Brain microvascular endothelial cell (primary cell): ENCODE results near the gene EXOSC10.

ENCODE experiments used
- DNase-seq: peaks from one replicate; pipeline ENCODE4 v3.0.0-alpha.2; 2020
- H3K27ac ChIP-seq: fragments of 250-450 bp; sonication (Bioruptor Pico); 2 replicates; pipeline ENCODE4 v1.5.1; 2020; ENCODE audit warnings: mild to moderate bottlenecking, moderate library complexity
- H3K27me3 ChIP-seq: fragments of 250-450 bp; sonication (Bioruptor Pico); replicated peaks from 2 replicates; pipeline ENCODE4 v1.5.1; 2020; ENCODE audit warnings: mild to moderate bottlenecking
- H3K36me3 ChIP-seq: fragments of 250-450 bp; sonication (Bioruptor Pico); replicated peaks from 2 replicates; pipeline ENCODE4 v1.5.1; 2020; ENCODE audit warnings: mild to moderate bottlenecking
- H3K4me3 ChIP-seq: 2 replicates; pipeline ENCODE4 v1.5.1; 2011; ENCODE audit warnings: low read depth, mild to moderate bottlenecking, control low read depth, low read length, moderate library complexity
- CTCF ChIP-seq: IDR thresholded peaks from 2 replicates; pipeline ENCODE4 v1.5.1; 2011; ENCODE audit warnings: low read depth, mild to moderate bottlenecking, moderate library complexity, low read length, control low read depth, inconsistent platforms; ENCODE audit errors: missing control alignments
- in situ Hi-C: cut with HindIII; loops from 2 replicates; pipeline ENCODE4 v1.10.0; 2017; ENCODE audit warnings: low sequenced_read_pairs, low pct_ligation_motif_present

The EXOSC10 gene

GRCh38 chr1:11030865-11031264 is 68.8 kb downstream of the EXOSC10 start:
- DNase-seq: no peak
- in situ Hi-C loops: no loop called here
- no peak for TF ChIP-seq CTCF
- Histone ChIP-seq H3K4me3 (no peak overlapping the region), H3K27me3 (no peaks in the 10 kb centered on the region), H3K27ac (no peak overlapping the region), H3K36me3 (peaks cover 8% of the 10 kb centered on the region)

- H3K27ac ChIP-seq: no peak overlapping the region
- H3K4me3 ChIP-seq: no peak overlapping the region
- TF ChIP-seq CTCF: no peak
- H3K27me3 ChIP-seq: no peaks in the 10 kb centered on the region
- DNase-seq: no peak
- in situ Hi-C loops: no loop called here
- peaks cover 26% of the 10 kb centered on the region for H3K36me3 ChIP-seq
Measured at GRCh38 chr1:11028018-11028417, 71.7 kb downstream of the EXOSC10 start.

GRCh38 chr1:11027316-11027715 is 72.4 kb downstream of the EXOSC10 start:
- no peak for TF ChIP-seq CTCF
- H3K4me3 ChIP-seq: no peak overlapping the region
- no peak for DNase-seq
- peaks cover 29% of the 10 kb centered on the region for H3K36me3 ChIP-seq
- H3K27me3 ChIP-seq: no peaks in the 10 kb centered on the region
- in situ Hi-C loops: no loop called here
- no peak overlapping the region for H3K27ac ChIP-seq

GRCh38 chr1:11026903-11027302 is 72.8 kb downstream of the EXOSC10 start:
- in situ Hi-C loops: no loop called here
- H3K27ac ChIP-seq: no peak overlapping the region
- H3K4me3 ChIP-seq: no peak overlapping the region
- TF ChIP-seq CTCF: no peak
- H3K36me3 ChIP-seq: peaks cover 33% of the 10 kb centered on the region
- no peaks in the 10 kb centered on the region for H3K27me3 ChIP-seq
- DNase-seq: no peak

GRCh38 chr1:11026052-11026451 is 73.6 kb downstream of the EXOSC10 start:
- no peak for DNase-seq
- H3K4me3 ChIP-seq: no peak overlapping the region
- in situ Hi-C loops: no loop called here
- no peak for TF ChIP-seq CTCF
- H3K36me3 ChIP-seq: peaks cover 41% of the 10 kb centered on the region
- H3K27me3 ChIP-seq: no peaks in the 10 kb centered on the region
- no peak overlapping the region for H3K27ac ChIP-seq

GRCh38 chr1:11025618-11026017 is 74.1 kb downstream of the EXOSC10 start:
- Histone ChIP-seq H3K36me3 (peaks cover 46% of the 10 kb centered on the region), H3K4me3 (no peak overlapping the region), H3K27me3 (no peaks in the 10 kb centered on the region), H3K27ac (no peak overlapping the region)
- DNase-seq: no peak
- in situ Hi-C loops: no loop called here
- no peak for TF ChIP-seq CTCF
